K562 (cell line): Measurements from ENCODE around the gene ATP23. TPM values are rescaled to one million over a fixed set of nuclear protein-coding genes. Genes with fewer than 3 reads are reported as not detected.

Experiments
- KDM4B ChIP-seq, 2 experiments: fragments of 450-650 bp in 1 of 2; sonication (generic) in 1 of 2; IDR thresholded peaks; 2 replicates each; pipeline ENCODE4 v1.6.1; 2016 to 2017; ENCODE audit warnings: borderline replicate concordance in 2 of 2, antibody characterized with exemption in 1 of 2, low read depth in 1 of 2, mild to moderate bottlenecking in 1 of 2
- L3MBTL2 ChIP-seq: fragments of 450-650 bp; IDR thresholded peaks from 2 replicates; pipeline ENCODE4 v1.6.1; 2016; ENCODE audit warnings: mild to moderate bottlenecking, moderate library complexity
- RAD21 ChIP-seq, 2 experiments: fragments of 250-450 bp in 1 of 2; fragments of 450-650 bp in 1 of 2; sonication (Bioruptor Pico) in 1 of 2; formaldehyde crosslinking in 1 of 2; IDR thresholded peaks in 1 of 2; conservative IDR thresholded peaks in 1 of 2; 2 replicates each; pipeline versions ENCODE4 v1.4.0 to v1.8.0; 2020 to 2022; ENCODE audit warnings: mild to moderate bottlenecking in 2 of 2, moderate library complexity in 1 of 2
- ZNF551 ChIP-seq: fragments of 250-450 bp; sonication (Bioruptor Pico); IDR thresholded peaks from 2 replicates; pipeline ENCODE4 v1.5.0; 2021; ENCODE audit warnings: mild to moderate bottlenecking, moderate library complexity
- ZNF764 ChIP-seq: fragments of 250-450 bp; sonication (Bioruptor Pico); IDR thresholded peaks from 2 replicates; pipeline ENCODE4 v1.4.0; 2020; ENCODE audit warnings: low read depth, mild to moderate bottlenecking, moderate library complexity
- polyA plus RNA-seq, 8 experiments: library from polyadenylated mRNA; depleted of rRNA in 4 of 8; stranded (reverse) in 5 of 8; unstranded in 3 of 8; fragments of >200 nt; fragmentation: Nextera tagmentation in 2 of 8; fragmentation: Illumina TruSeq in 1 of 8; extraction: Ambion mirVana in 2 of 8; extraction: Trizol in 1 of 8; gene quantifications; 2 replicates each; pipeline versions ENCODE4 v1.2.1 to v1.2.3, GENCODE V29; 2011 to 2014; ENCODE audit warnings: inconsistent platforms in 1 of 8, missing spikeins in 1 of 8
- total RNA-seq, 7 experiments: library from RNA; depleted of rRNA in 6 of 7; stranded (reverse); fragments of >200 nt in 6 of 7; fragmentation: Illumina TruSeq in 2 of 7; extraction: Trizol in 2 of 7; gene quantifications; 2 replicates each; pipeline versions ENCODE4 v1.2.1 to v1.2.3, GENCODE V29; 2011 to 2021; ENCODE audit warnings: low replicate concordance in 1 of 7
- TF ChIP-seq, protein P1 (sequence below): fragments of 450-650 bp; IDR thresholded peaks from 2 replicates; pipeline ENCODE4 v1.6.1; 2018; ENCODE audit not compliant: partially characterized antibody
- TF ChIP-seq, protein P2 (sequence below): fragments of 250-450 bp; sonication (Bioruptor Pico); IDR thresholded peaks from 2 replicates; pipeline ENCODE4 v1.5.0; 2021
- TF ChIP-seq, protein P3 (sequence below), 2 experiments: fragments of 450-650 bp in 1 of 2; sonication (generic) in 1 of 2; formaldehyde crosslinking in 1 of 2; IDR thresholded peaks; 2 replicates each; pipeline versions ENCODE4 v1.7.1 to v1.9.0; 2016 to 2022; ENCODE audit warnings: inconsistent platforms in 1 of 2, mild to moderate bottlenecking in 1 of 2, missing genetic modification reagents in 1 of 2
- TF ChIP-seq, protein P4 (sequence below): sonication (generic); formaldehyde crosslinking; IDR thresholded peaks from 2 replicates; pipeline ENCODE4 v1.8.1; 2023; ENCODE audit warnings: mild to moderate bottlenecking, missing genetic modification reagents

Gene ATP23
- total and polyA plus RNA-seq, 9 of the 15 experiments (the other 6 are each of a cell fraction or from before 2014, with no cell fraction given) = 8.3 to 53.7 (median 28.5) TPM

DNA sequence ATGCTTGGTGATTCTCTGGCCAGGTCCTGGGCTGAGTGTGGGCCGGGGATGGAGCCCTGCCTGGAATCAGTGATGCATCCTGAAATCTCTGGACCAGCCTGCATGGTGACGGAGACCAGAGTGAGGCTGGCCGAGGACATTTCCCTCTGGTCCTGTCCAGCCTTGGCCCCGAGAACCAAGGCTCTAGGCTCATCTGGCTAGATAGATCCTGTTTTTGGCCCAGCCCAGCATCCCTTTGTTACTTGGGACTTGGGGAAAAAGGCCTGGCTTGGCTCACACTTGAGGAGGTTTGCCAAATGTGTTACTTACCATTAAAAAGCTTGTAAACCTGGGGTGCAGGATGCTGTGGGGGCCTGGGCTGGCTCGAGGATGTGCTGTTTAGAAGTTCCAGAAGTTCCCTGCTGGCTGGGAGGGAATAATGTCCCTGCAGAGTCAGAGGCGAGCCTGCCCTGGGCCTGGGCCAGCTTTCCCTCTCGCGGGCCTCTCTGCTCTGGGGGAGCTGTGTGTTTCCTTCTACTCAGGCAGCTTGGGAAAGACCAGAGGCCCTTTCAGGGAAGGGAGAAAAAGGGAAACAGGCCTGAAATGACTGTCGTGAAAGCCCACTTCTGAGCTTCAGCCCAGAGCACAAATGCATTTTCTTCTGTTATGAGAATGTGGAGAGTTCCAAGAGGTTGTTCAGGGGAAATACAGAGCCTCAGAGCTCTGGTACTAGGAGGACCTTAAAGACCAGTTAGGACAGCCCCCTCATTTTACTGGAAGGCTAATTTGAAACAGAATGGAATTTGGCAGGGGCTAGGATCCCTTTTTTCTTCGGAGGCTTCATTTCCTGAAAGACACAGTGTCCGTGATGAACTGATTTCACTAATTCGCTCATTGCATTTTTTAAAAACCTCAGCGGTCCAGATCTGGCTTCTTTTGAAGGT lies 47.7 kb upstream of the ATP23 start (continued):
- TF ChIP-seq RAD21 (CRISPR knock-in tag; conservative IDR thresholded peaks at IDR 0.05 in 1 of 2, IDR thresholded peaks at IDR 0.05 in 1 of 2) = 0 out of 4 replicates have a peak, but pooled peaks of 1 of the 2 experiments have one; percentile 12
- TF ChIP-seq, protein P1, sequence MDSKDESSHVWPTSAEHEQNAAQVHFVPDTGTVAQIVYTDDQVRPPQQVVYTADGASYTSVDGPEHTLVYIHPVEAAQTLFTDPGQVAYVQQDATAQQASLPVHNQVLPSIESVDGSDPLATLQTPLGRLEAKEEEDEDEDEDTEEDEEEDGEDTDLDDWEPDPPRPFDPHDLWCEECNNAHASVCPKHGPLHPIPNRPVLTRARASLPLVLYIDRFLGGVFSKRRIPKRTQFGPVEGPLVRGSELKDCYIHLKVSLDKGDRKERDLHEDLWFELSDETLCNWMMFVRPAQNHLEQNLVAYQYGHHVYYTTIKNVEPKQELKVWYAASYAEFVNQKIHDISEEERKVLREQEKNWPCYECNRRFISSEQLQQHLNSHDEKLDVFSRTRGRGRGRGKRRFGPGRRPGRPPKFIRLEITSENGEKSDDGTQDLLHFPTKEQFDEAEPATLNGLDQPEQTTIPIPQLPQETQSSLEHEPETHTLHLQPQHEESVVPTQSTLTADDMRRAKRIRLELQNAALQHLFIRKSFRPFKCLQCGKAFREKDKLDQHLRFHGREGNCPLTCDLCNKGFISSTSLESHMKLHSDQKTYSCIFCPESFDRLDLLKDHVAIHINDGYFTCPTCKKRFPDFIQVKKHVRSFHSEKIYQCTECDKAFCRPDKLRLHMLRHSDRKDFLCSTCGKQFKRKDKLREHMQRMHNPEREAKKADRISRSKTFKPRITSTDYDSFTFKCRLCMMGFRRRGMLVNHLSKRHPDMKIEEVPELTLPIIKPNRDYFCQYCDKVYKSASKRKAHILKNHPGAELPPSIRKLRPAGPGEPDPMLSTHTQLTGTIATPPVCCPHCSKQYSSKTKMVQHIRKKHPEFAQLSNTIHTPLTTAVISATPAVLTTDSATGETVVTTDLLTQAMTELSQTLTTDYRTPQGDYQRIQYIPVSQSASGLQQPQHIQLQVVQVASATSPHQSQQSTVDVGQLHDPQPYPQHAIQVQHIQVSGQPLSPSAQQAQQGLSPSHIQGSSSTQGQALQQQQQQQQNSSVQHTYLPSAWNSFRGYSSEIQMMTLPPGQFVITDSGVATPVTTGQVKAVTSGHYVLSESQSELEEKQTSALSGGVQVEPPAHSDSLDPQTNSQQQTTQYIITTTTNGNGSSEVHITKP = peak; percentile 72
- TF ChIP-seq KDM4B (IDR thresholded peaks at IDR 0.05; ENCODE audit: borderline replicate concordance in 2 of 2, low read depth in 1 of 2) = no peak
- no peak for TF ChIP-seq ZNF764 (CRISPR knock-in tag)
- TF ChIP-seq, protein P2, sequence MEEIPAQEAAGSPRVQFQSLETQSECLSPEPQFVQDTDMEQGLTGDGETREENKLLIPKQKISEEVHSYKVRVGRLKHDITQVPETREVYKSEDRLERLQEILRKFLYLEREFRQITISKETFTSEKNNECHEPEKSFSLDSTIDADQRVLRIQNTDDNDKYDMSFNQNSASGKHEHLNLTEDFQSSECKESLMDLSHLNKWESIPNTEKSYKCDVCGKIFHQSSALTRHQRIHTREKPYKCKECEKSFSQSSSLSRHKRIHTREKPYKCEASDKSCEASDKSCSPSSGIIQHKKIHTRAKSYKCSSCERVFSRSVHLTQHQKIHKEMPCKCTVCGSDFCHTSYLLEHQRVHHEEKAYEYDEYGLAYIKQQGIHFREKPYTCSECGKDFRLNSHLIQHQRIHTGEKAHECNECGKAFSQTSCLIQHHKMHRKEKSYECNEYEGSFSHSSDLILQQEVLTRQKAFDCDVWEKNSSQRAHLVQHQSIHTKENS = no peak
- TF ChIP-seq ZNF551 (CRISPR knock-in tag) = no peak
- TF ChIP-seq, protein P3, sequence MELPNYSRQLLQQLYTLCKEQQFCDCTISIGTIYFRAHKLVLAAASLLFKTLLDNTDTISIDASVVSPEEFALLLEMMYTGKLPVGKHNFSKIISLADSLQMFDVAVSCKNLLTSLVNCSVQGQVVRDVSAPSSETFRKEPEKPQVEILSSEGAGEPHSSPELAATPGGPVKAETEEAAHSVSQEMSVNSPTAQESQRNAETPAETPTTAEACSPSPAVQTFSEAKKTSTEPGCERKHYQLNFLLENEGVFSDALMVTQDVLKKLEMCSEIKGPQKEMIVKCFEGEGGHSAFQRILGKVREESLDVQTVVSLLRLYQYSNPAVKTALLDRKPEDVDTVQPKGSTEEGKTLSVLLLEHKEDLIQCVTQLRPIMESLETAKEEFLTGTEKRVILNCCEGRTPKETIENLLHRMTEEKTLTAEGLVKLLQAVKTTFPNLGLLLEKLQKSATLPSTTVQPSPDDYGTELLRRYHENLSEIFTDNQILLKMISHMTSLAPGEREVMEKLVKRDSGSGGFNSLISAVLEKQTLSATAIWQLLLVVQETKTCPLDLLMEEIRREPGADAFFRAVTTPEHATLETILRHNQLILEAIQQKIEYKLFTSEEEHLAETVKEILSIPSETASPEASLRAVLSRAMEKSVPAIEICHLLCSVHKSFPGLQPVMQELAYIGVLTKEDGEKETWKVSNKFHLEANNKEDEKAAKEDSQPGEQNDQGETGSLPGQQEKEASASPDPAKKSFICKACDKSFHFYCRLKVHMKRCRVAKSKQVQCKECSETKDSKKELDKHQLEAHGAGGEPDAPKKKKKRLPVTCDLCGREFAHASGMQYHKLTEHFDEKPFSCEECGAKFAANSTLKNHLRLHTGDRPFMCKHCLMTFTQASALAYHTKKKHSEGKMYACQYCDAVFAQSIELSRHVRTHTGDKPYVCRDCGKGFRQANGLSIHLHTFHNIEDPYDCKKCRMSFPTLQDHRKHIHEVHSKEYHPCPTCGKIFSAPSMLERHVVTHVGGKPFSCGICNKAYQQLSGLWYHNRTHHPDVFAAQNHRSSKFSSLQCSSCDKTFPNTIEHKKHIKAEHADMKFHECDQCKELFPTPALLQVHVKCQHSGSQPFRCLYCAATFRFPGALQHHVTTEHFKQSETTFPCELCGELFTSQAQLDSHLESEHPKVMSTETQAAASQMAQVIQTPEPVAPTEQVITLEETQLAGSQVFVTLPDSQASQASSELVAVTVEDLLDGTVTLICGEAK (IDR thresholded peaks at IDR 0.05) = peak; percentile 34; the same call in 1 of the 2 replicates
- TF ChIP-seq, protein P3 (CRISPR knock-in tag; IDR thresholded peaks at IDR 0.05) = no peak
- TF ChIP-seq, protein P4, sequence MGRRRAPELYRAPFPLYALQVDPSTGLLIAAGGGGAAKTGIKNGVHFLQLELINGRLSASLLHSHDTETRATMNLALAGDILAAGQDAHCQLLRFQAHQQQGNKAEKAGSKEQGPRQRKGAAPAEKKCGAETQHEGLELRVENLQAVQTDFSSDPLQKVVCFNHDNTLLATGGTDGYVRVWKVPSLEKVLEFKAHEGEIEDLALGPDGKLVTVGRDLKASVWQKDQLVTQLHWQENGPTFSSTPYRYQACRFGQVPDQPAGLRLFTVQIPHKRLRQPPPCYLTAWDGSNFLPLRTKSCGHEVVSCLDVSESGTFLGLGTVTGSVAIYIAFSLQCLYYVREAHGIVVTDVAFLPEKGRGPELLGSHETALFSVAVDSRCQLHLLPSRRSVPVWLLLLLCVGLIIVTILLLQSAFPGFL (CRISPR knock-in tag) = peak; percentile 92; the same call in 1 of the 2 replicates
- TF ChIP-seq L3MBTL2 = 0 out of 2 replicates have a peak, but pooled peaks have one; percentile 18
